ENCODE results near the gene C1GALT1.
"Not testable (repeated sequence)": the region's sequence is repeated elsewhere in the genome, so short reads cannot be mapped to it uniquely, and the experiment has no call there.

Gene C1GALT1

DNA sequence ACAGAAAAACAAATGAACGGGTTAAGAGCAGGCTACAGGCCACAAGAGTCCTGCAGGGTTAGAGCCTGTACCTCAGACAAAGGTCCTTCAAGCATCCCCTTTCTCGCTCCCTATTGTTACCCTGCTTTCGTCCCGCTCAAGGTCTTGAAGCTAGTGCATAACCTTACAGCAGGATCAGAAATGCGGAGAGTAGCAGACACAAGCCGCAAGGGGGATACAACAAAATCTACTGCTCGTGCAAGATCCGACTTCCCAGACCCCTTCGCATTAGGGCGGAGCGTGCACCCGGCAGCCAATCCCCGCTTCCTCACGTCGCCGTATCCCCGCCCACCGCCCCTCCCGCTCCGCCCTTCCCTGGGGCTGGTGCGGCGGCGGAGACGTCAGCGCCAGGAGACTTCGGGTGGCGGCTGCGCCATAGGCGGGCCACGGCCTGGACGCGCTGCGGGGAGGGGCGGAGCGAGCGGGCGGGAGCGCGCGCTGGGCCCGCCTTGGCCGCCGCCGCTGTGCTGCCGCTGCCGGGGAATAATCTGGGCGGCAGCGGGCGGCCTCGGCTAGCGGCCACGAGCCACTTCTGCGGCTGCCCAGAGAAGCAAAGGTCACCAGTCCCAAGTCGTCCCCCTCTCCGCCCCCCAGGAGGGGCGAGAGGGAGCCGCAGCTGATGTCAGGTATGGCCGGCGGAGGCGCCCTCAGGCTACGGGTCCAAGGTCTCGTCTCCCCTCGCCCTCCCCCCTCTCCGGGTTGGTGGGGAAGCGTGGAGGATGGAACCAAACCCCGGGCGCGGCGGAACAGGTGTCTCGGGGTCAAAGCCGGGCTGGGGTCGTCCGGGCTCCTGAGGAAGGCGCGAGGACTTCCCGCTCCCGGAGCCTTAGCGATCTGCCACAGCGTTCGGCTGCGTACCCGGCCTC, at the start of gene C1GALT1:
C1GALT1 (plus strand) TSS at position 389 of the 905 bp plus-strand sequence. CDS start 51,776 bp downstream, outside the sequence.
- DNase-seq = peak; percentile 88 to 94

DNA sequence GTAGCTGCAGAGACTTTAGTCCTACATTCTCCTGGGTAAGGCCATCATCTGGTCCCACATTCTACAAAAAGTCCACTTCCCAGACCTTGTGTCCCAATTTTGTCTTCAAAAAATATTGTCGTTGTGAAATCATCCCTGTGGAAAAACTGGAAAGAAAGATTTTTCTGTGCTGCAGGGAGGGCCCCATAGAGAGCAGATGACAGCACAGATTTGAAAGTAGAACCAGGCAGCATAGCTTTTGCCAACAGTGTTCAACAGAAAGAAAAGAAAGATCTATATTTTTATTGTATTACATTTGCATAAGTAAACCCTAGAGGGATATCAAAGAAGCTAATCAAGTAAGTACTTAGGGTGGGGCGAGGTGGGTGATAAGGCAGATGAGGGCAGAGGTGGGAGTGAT, 48.3 kb upstream of the C1GALT1 start:
- DNase-seq = no peak

DNA sequence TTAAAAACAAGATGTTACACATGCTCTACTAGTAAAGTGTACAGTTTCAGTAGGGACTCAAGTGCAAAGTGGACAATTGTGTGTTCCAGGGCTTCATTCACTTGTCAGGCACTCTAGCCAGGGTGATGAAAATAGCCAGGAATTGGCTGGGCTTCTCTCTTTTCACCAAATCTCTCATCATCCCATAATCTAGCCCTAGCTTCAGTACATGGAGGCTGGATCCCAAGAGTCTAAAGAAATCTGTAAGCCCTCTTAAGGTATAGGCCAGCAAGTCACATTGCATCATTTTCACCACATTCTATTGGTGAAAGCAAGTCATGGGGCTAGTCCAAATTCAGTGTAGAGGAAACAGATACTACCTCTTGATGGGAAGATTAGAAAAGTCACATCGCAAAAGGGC, 47.3 kb upstream of the C1GALT1 start:
- DNase-seq = no peak

DNA sequence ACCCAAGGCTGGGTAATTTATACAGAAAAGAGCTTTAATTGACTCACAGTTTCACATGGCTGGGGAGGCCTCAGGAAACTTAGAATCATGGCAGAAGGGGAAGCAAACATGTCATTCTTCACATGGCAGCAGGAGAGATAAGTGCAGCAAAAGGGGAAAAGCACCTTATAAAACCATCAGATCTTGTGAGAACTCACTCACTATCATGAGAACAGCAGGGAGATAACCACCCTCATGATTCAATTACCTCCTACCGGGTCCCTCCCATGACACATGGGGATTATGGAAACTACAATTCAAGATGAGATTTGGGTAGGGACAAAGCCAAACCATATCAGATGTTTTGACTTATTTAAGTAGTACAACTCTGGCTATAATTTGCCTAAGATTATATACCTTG, 46.4 kb upstream of the C1GALT1 start:
- DNase-seq = not testable (repeated sequence)

DNA sequence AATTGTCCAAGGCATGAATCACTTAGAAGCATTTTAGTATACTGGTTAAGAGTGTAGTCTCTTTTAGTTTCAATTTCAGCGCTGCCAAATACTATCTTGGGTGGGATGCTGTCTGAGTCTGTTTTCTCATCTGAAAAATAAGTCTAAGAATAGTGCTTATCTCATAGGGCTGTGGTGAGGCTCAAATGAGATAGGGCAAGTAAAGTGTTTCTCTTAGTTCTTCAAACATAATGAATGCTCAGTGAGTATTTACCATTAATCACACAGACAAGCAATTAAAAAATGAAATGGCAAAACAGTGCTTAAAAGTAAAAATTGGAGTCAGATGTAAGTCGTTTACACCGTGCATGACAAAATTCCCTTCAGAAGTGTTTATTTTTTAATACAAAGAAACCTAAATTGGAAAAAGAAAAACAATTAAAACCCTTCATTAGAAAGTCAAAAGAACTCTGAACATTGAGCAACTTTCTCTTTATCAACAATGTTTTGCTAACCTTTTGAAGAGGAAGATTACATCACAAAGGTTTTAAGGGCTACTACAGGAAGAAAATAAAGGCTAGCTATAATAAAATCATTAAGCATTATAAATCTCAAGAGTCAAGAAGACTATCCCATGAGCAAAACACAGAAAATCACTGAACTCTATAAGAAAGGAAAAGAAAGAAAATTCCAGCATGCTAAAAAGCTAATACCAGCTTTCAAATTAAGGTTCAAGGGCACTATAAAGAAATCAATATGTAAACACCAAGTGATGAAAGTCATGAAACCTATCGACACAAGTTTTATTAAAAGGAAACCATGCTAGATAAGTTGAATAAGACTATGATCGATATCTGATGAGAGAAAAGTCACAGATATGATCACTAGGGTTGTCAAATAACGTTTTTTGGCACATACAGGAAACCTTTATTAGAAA, 45.6 kb upstream of the C1GALT1 start:
- no peak for DNase-seq

DNA sequence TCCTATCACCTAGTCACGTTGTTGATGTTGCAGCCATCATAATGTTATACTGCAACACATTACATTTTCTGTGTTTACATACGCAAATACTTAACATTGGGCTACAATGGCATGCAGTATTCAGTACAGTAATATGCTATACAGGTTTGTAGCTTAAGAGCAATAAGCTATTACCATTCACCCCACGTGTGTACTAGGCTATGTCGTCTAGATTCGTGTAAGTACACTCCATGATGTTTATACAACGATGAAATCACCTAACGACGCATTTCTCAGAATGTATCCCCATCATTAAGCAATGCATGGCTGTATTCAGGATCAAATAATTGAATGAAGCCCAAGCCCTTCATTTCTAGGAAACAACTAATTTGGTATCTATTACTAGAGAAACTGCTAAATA, 43.4 kb upstream of the C1GALT1 start:
- DNase-seq = no peak

DNA sequence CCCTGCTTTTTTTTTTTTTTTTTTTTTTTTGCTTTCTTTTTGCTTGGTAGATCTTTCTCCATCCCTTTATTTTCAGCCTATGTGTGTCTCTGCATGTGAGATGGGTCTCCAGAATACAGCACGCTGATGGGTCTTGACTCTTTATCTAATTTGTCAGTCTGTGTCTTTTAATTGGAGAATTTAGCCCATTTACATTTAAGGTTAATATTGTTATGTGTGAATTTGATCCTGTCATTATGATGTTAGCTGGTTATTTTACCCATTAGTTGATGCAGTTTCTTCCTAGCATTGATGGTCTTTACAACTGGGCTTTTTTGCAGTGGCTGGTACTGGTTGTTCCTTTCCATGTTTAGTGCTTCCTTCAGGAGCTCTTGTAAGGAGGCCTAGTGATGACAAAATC, 38.9 kb upstream of the C1GALT1 start:
- DNase-seq = not testable (repeated sequence)

DNA sequence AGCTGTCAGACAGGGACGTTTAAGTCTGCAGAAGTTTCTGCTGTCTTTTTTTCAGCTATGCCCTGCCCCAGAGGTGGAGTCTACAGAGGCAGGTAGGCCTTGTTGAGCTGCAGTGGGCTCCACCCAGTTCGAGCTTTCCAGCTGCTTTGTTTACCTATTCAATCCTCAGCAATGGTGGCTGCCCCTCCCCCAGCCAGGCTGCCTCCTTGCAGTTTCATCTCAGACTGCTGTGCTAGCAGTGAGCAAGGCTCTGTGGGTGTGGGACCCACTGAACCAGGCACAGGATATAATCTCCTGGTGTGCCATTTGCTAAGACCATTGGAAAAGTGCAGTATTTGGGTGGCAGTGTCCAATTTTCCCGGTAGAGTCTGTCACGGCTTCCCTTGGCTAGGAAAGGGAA, 37.2 kb upstream of the C1GALT1 start:
- not testable (repeated sequence) for DNase-seq

DNA sequence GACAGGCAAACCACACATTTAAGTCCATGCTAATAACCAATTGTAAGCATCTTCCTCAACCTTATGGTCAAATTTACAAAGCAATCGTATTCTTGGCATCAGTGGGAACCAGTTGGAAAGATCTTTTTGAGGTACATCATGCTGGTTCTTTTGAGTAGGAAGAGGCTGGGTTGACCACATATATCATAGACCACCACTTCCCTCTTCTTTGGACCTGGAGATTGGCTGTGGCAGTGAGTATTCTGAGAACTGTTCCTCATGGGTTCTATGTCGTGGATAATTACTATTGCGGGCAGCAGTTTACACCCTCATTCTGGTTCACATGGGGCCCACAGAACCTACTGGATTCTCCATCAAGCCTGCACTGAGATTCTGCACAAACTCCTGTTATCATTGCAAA, 35.5 kb upstream of the C1GALT1 start:
- no peak for DNase-seq

DNA sequence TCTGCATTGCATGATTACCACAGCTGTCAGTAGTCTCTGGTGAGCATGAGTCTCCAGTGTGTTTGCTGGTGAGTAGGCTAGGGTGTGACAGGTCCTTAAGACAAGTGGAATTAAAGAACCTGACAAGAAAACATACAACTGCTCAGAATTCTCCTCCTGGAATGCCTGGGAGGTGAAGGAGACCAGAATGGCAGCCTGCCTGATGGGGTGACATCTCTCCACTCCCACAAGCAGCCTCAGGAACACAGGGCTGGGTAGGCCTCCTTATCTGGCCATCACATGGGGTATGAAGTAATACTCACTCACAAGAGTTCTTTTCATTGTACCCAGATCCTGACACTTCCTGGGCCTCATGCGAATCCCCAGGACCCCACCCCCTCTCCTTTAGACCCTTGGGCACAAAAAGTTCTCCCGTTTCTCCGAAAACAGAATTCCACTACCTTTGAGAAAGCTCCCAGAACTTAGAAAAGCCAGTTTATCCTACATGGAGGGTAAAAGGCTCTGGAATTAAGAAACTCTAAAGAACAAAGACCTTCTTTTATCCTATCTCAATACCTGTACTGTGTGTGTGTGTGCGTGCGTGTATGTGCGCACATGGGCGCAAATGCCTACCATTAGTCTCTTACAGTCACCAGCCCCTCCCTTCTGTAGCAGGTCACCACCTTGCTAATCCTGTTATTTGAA, 33.4 kb upstream of the C1GALT1 start:
- DNase-seq = no peak

DNA sequence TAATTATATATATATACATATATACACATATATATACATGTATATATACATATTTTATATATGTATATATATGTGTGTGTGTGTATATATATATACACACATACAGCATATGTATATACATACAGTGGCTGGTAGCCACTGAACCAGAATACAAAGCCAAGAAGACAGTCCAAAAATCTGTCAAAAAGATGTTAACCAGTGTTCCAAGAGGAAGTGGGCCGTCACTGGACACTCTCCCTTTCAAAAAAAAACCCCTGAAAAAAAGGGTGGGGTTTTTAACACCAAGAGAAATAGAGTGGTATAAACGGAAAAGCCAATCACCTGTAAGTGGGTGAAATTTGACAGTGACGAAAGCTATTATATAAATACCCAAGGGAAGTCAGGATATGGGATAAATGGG, 31.1 kb upstream of the C1GALT1 start:
- DNase-seq = no peak

DNA sequence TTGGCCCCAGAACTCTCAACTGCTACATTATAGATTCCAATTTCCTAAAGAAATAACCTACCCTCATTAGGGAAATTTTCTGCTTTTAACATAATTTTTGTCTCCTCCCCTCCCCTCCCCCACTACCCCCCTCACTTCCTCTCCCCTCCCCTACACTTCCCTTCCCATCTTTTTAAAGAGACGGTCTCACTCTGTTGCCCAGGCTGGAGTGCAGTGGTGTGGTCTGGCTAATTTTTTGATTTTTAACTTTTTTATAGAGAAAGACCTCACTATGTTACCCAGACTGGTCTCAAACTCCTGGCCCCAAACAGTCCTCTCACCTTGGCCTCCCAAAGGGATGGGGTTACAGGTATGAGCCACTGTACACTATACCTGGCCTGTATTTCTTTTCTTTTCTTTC, 30.5 kb upstream of the C1GALT1 start:
- no peak for DNase-seq

DNA sequence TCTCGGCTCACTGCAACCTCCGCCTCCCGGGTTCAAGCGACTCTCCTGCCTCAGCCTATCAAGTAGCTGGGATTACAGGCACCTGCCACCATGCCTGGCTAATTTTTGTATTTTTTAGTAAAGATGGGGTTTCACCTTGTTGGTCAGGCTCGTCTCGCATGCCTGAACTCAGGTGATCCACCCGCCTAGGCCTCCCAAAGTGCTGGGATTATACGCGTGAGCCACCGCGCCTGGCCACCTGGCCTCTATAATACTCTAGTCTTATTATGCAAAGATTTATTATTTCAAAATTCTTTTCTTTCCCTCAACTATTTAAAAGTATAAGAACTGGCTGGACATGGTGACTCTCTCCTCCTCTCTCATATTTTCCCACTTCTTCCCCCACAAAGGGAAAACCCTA, 30.0 kb upstream of the C1GALT1 start:
- no peak for DNase-seq

DNA sequence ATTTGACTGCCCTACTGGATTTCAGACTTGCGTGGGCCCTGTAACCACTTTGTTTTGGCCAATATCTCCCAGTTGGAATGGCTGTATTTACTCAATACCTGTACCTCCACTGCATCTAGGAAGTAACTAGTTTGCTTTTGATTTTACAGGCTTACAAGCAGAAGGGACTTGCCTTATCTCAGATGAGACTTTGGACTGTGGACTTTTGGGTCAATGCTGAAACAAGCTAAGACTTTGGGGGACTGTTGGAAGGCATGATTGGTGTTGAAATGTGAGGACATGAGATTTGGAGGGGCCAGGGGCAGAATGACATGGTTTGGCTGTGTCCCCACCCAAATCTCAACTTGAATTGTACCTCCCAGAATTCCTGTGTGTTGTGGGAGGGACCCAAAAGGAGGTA, 28.0 kb upstream of the C1GALT1 start:
- DNase-seq = not testable (repeated sequence)

DNA sequence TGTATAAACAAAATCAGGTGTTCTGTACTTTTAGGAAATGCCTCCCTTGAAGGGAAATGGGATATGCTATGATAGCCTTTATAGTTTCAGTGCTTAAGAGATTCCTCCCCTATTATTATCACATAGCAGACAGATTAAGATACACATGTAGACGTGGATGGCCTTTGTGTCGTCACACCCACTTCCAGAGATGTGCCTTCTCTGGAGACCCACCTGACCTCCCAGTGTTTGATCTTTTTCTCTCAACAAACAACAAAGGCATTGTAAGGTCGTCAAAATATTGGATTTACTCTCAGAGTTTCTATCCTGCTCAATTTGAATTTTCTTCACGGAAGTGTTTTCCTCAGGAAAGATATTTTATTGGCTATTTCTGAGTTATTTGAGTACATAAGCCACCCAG, 25.7 kb upstream of the C1GALT1 start:
- DNase-seq = no peak

DNA sequence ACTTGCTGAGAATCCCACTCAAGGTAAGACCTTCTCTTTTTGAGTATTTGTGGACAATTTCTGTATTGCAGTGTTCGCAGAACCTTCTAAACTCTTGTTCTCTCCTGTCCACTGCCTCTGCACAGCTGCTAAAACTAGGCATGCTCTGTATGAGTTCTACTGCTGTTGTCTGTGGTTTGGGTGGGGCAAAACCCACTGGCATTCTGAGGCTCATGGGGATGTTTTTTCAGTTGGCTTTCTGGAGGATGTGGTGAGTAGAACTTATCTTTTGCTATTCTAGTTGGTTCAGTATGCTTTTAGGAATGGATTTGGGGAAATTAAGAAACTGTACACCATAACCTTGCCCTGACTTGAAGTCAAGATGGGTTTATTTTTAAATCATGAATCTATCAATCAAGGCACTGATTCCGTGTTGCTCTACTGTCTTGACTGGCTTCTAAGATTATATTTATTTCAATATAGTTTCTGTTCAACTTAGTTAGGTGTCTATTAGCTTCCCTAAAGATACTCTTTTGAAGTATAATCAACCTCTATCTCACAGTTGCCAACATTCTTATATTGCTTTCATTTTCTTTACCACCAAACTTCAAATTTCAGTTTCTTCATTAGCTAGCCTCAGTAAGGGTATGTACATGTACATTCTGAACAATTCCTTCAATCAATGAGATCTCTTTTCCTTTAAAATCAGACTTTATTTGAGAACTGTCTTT, 25.0 kb upstream of the C1GALT1 start:
- DNase-seq = no peak

DNA sequence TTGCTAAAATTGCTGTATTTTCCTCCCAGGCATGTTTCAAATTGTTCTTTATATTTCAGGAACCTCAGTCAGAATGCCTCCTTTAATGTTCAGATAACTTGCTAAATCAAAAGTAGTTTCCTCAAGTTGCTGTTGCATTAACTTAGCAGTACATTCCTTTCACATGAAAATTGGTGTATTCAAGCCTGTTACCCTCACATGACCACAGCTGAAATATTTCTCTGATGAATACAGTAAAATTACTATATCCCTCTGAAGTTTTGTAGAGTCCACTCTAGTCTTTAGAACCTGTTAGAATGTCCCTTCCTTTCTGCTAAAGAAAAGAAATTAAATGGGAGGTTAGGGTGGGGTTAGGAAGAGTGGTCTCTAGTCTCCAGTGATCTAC, 24.5 kb upstream of the C1GALT1 start:
- no peak for DNase-seq

DNA sequence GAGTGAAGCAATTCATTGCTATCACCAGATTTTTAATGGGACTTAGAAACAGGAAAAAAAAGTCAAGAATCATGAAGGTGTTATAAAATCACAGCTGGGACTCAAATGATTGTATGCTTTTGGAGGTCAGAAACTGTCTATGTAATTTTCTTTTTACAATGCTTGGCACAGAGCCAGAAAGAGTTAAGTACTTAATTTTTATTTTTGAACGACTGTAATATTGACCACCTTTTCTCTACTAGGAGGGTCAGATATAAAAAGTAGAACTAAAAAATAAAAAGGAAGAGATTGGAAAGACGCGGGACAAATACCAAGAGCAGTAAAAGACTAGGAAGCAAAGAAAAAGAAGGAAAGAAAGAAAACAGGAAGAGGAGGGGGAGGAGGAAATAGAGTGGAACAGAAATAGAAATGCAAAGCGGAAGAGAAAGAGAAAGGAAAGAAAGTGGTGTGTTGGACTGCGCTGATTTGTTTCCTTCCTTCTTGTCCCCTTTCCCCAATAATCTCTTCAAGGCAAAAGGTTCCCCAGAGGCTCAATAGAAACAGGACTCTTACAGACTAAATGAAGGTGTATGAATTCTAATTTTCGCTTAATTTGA, 23.2 kb upstream of the C1GALT1 start:
- DNase-seq = no peak

DNA sequence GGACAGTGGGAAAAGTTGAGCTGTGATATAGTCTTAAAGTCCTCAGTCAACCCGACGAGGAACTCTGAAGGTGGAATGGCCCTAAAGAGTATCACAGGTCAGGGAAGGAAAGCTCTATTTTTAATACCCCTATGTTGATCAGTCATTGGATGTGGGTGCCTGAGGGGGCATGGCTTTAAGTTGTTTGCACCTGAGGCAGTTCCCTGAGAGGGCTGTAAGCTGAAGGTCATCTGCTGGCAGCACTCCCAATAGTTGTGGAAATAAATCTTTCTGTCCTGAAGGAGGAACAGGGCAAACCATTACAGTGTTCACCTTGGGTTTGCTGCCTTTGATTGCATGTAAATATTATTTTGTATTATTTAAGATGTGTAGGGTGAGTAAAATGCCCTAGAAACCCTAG, 17.8 kb upstream of the C1GALT1 start:
- no peak for DNase-seq

DNA sequence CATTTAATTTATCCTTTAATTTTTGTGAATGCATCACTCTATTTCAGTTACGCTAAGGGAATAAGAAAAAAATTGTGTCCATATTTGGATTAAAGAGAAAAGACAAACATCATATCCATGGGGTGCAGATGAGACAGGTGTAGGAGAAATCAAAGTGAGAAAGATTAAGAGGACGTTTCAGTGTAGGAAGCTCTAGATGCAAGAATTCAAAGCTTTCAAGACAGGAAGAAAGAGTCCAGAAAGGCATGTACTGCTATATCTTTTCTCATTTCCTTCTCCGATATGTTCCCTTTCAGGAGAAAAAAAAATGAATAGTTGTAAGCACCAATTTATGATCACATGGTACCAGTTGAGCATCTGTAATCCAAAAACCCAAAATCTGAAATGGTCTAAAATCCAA, 17.0 kb upstream of the C1GALT1 start:
- DNase-seq = no peak

DNA sequence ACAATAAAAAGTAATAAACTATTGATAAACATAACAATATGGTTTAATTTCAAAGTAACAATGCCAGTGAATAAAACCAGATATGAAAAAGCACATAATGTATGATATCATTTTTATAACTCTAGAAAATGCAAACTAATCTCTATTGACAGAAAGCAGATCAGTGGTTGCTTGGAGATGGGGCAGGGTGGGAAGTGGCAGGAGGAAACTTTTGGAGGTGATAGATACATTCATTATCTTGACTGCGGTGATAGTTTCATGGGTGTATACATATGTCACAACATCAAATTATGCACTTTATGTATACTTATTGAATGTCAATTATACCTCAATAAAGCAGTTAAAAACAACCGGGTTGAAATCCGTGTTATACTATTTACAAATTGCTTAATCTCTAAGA, 16.0 kb upstream of the C1GALT1 start:
- DNase-seq = no peak

DNA sequence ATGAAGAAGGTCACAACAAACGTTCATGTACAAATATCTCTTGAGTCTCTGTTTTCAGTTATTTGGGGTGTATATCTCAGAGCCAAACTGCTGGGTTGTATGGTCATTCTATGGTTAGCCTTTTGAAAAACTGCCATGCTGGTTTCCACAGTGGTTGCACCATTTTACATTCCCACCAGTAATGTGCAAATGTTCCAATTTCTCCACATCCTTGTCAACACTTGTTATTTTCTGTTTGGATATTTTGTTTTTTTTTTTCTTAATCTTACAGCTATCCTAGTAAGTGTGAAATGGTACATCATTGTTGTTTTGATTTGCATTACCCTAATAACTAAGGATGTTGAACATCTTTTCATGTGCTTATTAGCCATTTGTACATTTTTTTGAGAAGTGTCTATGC, 13.0 kb upstream of the C1GALT1 start:
- DNase-seq = no peak

Measured in NCI-H1930 (cell line).